Common myeloid progenitor, CD34-positive (primary cell): ENCODE measurements around the gene GLRA3.

Experiments
- CTCF ChIA-PET: fragments of 350-600 bp; sonication (Branson Sonifier 250); formaldehyde crosslinking; loops from one replicate; lab custom pipeline; 2021; ENCODE audit warnings: antibody characterized with exemption; lab: Charles Lee
- POLR2A ChIA-PET: fragments of 350-600 bp; sonication (Branson Sonifier 250); formaldehyde crosslinking; loops from one replicate; lab custom pipeline; 2021; ENCODE audit warnings: antibody characterized with exemption; lab: Charles Lee
- DNase-seq, 3 donors: peaks; one replicate each; pipeline versions ENCODE4 v3.0.0 to v3.0.0-alpha.2; 2013
- H3K27ac ChIP-seq, 2 experiments: 1 replicate in 1 of 2; 2 replicates in 1 of 2; pipeline ENCODE4 v1.7.0; 2013; ENCODE audit warnings: inconsistent platforms in 2 of 2, low read length in 2 of 2, mild to moderate bottlenecking in 2 of 2, low read depth in 1 of 2, moderate library complexity in 1 of 2; ENCODE audit not compliant: severe bottlenecking in 2 of 2, insufficient read depth in 1 of 2, poor library complexity in 1 of 2
- H3K27me3 ChIP-seq, 5 experiments: replicated peaks in 2 of 5; 1 replicate in 3 of 5; 2 replicates in 2 of 5; pipeline versions ENCODE4 v1.6.1 to v1.7.0; 2013; ENCODE audit warnings: low read length in 4 of 5, mild to moderate bottlenecking in 2 of 5, moderate library complexity in 2 of 5, inconsistent platforms in 1 of 5; ENCODE audit not compliant: insufficient read depth in 5 of 5, control insufficient read depth in 4 of 5
- H3K36me3 ChIP-seq, 4 experiments: 1 replicate in 2 of 4; 2 replicates in 2 of 4; pipeline versions ENCODE4 v1.6.1 to v1.7.0; 2013; ENCODE audit warnings: low read length in 3 of 4, control low read depth in 1 of 4, mild to moderate bottlenecking in 1 of 4; ENCODE audit not compliant: control insufficient read depth in 4 of 4, insufficient read depth in 4 of 4
- H3K4me1 ChIP-seq, 4 experiments: 1 replicate in 3 of 4; 2 replicates in 1 of 4; pipeline versions ENCODE4 v1.6.1 to v1.7.1; 2013; ENCODE audit warnings: low read length in 3 of 4, mild to moderate bottlenecking in 3 of 4, control low read depth in 1 of 4, inconsistent platforms in 1 of 4, moderate library complexity in 1 of 4; ENCODE audit not compliant: control insufficient read depth in 4 of 4, insufficient read depth in 4 of 4; ENCODE audit errors: control extremely low read depth in 1 of 4
- H3K4me3 ChIP-seq, 7 experiments: 1 replicate in 4 of 7; 2 replicates in 3 of 7; pipeline versions ENCODE4 v1.5.1 to v1.7.0; 2013; ENCODE audit warnings: mild to moderate bottlenecking in 7 of 7, low read length in 6 of 7, moderate library complexity in 6 of 7, inconsistent platforms in 2 of 7, low read depth in 2 of 7, control low read depth in 1 of 7; ENCODE audit not compliant: insufficient read depth in 4 of 7, control insufficient read depth in 1 of 7; ENCODE audit errors: extremely low read depth in 1 of 7
- H3K9me3 ChIP-seq, 5 experiments: 1 replicate in 4 of 5; 2 replicates in 1 of 5; pipeline versions ENCODE4 v1.6.1 to v1.7.1; 2013; ENCODE audit warnings: low read length in 4 of 5, mild to moderate bottlenecking in 2 of 5, inconsistent platforms in 1 of 5, low read depth in 1 of 5, moderate library complexity in 1 of 5; ENCODE audit not compliant: control insufficient read depth in 4 of 5, insufficient read depth in 2 of 5; ENCODE audit errors: control extremely low read depth in 1 of 5
- WGBS: methylation state at CpG from one replicate; pipeline ENCODE4 v1.1.5; 2013; ENCODE audit not compliant: insufficient coverage; 5-methylcytosine and 5-hydroxymethylcytosine counted together

The GLRA3 gene

DNA sequence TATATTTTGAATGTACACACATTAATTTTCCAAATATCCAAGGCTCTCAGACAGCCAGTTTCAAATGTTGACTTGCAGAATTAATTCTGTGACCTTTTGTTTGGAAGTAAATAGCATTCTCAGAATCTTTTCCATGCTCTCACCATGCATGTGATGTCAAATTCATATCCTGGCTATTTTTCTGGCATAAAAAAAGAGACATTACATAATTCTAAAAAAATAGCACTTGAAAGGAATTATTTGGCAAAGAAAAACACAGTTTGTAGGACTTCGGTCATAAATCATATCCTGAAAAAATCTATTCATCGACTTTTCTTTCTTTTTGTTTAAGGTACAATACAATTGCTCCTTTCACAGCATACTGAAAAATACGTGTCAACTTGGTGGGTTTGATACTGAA, 111.2 kb downstream of the GLRA3 start:
- ChIA-PET CTCF (no interaction called here), POLR2A (no interaction called here)
- 90% methylated on average over 2 of the region's 3 CpGs for WGBS
- Histone ChIP-seq H3K27me3 (peaks cover 0 to 2% (median 0%) of the 10 kb centered on the region in 5 experiments), H3K9me3 (no peaks in the 10 kb centered on the region), H3K36me3 (no peaks in the 10 kb centered on the region), H3K4me3 (no peak overlapping the region), H3K4me1 (no peaks in the 10 kb centered on the region), H3K27ac (no peak overlapping the region)
- no peak for DNase-seq

DNA sequence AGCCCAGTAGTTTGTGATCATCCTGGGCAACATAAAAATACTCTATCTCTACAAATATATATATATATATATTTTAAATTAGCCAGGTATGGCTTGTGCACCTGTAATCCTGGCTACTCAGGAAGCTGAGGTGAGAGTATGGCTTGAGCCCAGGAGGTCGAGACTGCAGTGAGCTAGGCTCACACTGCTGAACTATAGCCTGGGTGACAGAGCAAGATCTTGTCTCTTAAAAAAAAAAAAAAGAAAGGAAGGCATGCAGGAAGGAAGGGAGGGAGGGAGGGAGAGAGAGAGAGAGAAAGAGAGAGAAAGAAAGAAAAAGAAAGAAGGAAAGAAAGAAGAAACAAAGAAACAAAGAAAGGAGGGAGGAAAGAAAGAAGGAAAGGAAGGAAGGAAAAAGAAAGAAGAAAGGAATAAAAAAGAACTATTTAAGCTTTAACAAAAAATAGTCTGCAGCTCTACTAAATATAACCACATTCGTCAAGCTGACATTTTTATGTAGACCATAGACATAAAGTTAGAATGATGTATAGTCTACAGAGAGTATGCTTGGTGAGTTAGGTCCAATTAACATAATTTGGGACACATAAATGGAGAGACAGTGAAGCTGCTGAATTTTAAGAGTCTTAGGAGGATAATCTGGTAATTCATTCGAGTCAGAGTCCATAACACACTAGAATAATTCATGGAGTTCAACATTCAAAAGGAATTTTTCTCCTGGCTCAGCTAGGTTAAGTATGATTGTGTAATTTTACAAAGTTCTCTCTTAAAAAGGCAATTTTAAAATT, 111.9 kb downstream of the GLRA3 start:
- 78% methylated on average over 1 of the region's 3 CpGs for WGBS

DNA sequence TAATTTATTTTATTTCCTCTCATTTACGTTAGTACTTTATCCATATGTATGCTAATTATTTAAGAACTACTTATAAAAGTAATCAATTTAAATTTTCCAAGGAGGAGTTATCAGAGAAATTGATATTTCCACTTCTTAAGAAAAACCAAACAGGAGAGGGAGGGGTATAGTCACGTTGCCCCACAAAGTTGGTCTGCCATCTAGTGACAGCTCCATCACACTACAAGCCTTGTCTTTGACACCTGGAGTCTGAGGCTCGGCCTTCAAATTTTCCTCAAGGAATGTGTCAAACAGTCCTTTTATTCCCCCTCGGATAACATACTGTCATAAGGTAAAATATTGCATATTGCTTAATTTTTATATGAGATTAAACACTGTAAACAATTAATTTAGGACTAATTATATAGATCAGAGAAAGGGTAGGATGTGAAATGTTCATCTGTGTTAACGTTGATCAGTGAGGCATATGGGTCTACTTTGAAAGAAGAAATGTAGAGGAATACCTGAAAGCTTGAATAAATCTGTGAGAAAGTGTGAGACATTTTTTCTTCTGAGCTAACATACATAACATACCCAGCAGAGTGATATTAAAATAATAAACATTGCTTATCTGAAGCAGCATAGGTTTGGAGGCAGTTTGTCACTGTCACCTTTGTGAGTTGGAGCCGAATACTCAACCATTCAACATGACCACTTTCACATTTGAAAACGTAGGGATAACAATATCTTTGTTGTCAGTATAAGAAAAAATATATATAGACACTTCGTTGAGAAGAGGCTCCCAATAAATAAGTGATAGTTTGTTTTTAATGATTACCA, 114.4 kb downstream of the GLRA3 start:
- WGBS: 0% methylated on average over 1 of the region's 8 CpGs
- Histone ChIP-seq H3K4me3 (no peak overlapping the region), H3K27ac (no peak overlapping the region), H3K9me3 (no peaks in the 10 kb centered on the region), H3K36me3 (no peaks in the 10 kb centered on the region), H3K27me3 (peaks cover 0 to 2% (median 0%) of the 10 kb centered on the region in 5 experiments), H3K4me1 (no peaks in the 10 kb centered on the region)
- DNase-seq: peak; percentile 35 to 56 (median 54)
- CTCF ChIA-PET: interaction anchor here (1.2 to 2.1 kb wide), 6 partner anchors 10 to 351 kb away, joined by 3 to 8 read pairs (median 5); no protein-coding TSS in a partner anchor
- POLR2A ChIA-PET: no interaction called here

More for the DNA sequence above, 111.9 kb downstream of the GLRA3 start:
- no peaks in the 10 kb centered on the region for H3K4me1 ChIP-seq
- ChIA-PET CTCF (no interaction called here), POLR2A (interaction anchor here (0.6 kb wide), 1 partner anchor 804 kb away, joined by 4 read pairs; no protein-coding TSS in a partner anchor)
- peaks cover 0 to 2% (median 0%) of the 10 kb centered on the region in 5 experiments for H3K27me3 ChIP-seq
- no peaks in the 10 kb centered on the region for H3K9me3 ChIP-seq
- H3K4me3 ChIP-seq: no peak overlapping the region
- H3K36me3 ChIP-seq: no peaks in the 10 kb centered on the region
- no peak for DNase-seq
- H3K27ac ChIP-seq: no peak overlapping the region

DNA sequence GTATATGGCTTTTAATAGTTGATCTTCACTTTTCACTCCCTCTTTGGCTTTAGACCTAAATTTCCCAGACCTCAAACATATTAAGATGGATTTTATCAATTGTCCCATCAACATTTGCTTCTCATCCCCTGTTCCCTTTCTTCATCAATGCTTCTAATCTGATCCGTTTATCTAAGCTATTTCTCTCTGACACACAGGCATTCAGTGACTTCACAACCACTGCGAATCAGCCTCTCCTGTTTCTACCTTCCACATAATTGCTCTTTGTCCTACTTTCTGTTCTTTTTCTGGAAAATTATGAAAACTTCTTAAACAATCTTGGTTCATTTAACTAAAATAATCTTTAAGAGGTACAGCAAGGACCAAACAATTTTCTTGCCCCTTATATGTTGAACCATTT, 115.2 kb downstream of the GLRA3 start:
- no peak for DNase-seq
- H3K4me3 ChIP-seq: no peak overlapping the region
- no peaks in the 10 kb centered on the region for H3K36me3 ChIP-seq
- no peaks in the 10 kb centered on the region for H3K4me1 ChIP-seq
- POLR2A ChIA-PET: no interaction called here
- 100% methylated on average over 1 of the region's 2 CpGs for WGBS
- H3K27ac ChIP-seq: no peak overlapping the region
- CTCF ChIA-PET: interaction anchor here (0.8 to 2.1 kb wide), 5 partner anchors 11 to 350 kb away, joined by 3 to 8 read pairs (median 4); no protein-coding TSS in a partner anchor
- H3K27me3 ChIP-seq: peaks cover 0 to 2% (median 0%) of the 10 kb centered on the region in 5 experiments
- no peaks in the 10 kb centered on the region for H3K9me3 ChIP-seq

DNA sequence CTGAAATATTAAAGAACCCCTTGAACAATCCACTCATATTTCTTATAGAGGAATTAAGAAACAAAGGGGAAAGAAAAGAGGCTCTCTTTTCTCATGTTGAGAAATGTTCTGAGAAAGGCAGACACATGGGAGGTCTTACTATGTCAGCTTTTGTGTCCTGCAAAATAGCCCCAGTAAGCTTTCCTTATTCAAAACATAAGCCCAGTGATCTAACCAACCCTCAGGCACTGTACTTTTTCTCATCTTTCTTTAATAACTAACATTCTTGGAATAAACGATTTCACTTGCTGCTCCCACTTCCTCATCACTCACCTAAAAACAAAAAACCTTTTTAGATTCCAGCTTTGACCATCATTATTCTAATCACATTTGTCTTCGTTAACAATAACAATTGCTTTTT, 115.9 kb downstream of the GLRA3 start:
- CTCF ChIA-PET: interaction anchor here (0.8 to 2.1 kb wide), 4 partner anchors 18 to 351 kb away, joined by 3 to 8 read pairs (median 4); no protein-coding TSS in a partner anchor
- POLR2A ChIA-PET: no interaction called here
- Histone ChIP-seq H3K27me3 (peaks cover 0 to 2% (median 0%) of the 10 kb centered on the region in 5 experiments), H3K27ac (no peak overlapping the region), H3K9me3 (no peaks in the 10 kb centered on the region), H3K4me3 (no peak overlapping the region), H3K4me1 (no peaks in the 10 kb centered on the region), H3K36me3 (no peaks in the 10 kb centered on the region)
- DNase-seq: no peak
- WGBS: 80% methylated on average over 2 of the region's 2 CpGs

DNA sequence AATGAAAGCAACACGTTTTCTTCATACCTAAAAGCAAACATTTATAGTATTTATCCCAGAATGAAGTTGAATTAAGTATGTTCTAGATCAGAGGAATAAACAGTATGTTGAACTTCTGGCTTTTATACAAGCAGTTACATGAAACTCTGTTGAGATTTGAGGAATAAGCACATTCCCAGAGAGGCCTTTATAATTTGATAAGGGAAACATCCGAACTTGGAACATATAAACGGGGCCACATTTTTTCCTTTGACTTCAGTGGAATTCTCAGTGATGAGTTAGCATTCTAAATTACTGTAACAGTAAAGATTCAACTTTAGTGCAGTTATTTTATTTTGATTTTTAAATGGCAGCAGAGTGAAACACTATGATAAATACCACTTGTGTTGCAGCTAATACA, 119.5 kb downstream of the GLRA3 start:
- no CpG with 5 or more reads among the region's 3 CpGs for WGBS
- ChIA-PET CTCF (no interaction called here), POLR2A (no interaction called here)

More for the DNA sequence above, 119.5 kb downstream of the GLRA3 start:
- Histone ChIP-seq H3K27me3 (no peaks in the 10 kb centered on the region), H3K9me3 (no peaks in the 10 kb centered on the region), H3K27ac (no peak overlapping the region), H3K4me3 (no peak overlapping the region), H3K36me3 (no peaks in the 10 kb centered on the region), H3K4me1 (no peaks in the 10 kb centered on the region)
- DNase-seq: no peak
